ENCODE measurements around the gene CSF2RB.
"Not testable (repeated sequence)": the region's sequence is repeated elsewhere in the genome, so short reads cannot be mapped to it uniquely, and the experiment has no call there.

The CSF2RB gene

DNA sequence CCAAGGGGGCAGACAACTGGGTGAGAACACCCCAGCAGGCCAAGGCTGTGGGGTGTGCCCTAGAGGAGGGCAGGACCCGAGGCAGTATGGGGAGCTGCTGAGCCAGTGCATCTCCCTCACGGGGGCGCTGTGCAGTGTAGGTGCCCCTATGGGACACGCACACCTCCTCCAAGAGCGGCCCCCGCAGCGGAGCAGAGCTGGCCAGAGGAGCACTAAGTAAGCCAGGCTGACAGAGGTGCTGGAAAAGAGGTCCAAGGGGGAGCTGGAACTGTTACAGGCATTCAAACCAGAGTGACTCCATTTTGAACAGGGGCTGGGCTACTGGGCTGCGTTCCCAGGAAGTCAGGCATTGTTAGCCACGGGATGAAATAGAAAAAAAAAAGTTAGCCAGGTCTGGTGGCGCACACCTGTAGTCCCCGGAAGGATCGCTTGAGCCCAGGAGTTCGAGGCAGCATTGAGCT, 64.0 kb downstream of the CSF2RB start:
- DNase-seq, result peak; percentile 89

DNA sequence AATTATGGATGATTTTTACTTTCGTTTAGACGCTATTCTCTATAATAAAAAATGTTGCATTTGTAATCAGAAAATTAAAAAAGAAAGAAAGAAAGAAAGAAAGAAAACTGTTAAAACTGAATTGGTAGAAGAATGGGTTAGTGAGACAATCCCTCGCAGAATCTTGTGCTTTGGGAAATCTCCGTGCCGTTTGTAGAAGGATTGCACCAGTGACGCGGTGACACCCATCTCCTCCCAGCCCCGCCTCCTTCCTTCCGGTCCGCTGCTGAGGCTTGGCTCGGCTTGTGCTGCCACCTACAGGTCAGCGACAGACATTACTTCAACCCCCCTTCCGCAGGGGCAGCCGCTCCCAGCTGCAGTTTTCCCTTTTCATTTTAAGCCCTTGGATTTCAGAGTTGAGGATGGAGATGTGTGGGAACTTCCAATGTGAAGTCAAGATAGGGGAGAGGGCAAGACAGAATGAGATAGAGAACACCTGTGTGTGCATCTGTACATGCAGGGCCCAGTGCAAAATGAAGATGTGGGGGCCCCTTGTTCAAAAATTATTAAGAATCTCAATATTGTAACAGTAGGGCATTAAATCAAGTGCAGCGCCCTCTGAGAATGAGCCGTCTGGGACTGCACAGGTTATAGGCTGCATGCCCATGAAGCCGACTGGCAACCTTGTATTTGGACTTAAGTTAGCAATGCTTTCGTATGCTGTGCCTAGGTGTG, 64.7 kb downstream of the CSF2RB start:
- peak; percentile 95 for DNase-seq

- DNase-seq, result no peak
These were observed 65.8 kb downstream of the CSF2RB start for GRCh38 chr22:36979016-36979910.

DNA sequence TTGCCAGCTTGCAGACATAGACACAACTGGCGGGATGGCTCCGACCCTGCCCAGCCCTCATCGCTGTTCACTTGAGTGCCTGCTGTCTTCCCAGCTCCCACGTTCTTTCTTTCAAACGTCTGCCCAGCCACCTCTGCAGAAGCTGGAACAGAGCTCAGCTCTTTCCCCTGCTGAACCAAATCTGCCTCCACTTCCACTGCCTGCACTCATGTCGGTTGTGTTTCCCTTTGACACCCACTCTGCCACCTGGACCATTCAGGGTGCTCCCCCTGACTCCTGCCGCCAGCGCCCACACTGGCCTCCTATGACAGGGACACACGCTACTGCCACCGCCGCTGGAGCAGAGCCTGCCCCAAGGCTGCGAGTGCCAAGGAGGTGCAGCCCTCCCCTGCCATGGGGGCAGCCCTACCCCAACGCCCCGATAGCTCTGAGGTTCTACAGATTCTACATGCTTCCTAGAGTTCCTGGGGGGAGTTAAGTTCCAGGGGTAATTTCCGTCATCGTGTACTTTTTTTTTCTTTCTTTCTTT, 67.9 kb downstream of the CSF2RB start:
- no peak for DNase-seq

DNA sequence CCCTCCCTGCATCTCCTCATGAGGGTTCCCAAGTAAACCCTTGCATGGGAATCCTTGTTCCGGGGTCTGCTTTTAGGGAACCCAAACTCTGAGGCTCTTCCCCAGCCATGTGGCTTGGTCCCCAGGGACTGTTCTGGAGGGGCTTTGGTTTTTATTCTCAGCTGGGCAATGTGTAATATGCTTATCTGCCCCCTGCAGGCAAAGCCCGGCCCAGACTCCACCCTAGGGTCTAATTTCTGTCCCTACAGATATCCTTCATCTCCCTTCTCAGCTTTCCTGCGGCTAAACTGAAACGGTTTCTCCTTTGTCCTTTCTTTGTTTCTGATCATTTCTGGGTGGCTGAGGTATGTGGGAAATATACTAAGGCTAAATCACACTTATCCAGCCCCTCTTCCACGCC, 68.7 kb downstream of the CSF2RB start:
- no peak for DNase-seq

DNA sequence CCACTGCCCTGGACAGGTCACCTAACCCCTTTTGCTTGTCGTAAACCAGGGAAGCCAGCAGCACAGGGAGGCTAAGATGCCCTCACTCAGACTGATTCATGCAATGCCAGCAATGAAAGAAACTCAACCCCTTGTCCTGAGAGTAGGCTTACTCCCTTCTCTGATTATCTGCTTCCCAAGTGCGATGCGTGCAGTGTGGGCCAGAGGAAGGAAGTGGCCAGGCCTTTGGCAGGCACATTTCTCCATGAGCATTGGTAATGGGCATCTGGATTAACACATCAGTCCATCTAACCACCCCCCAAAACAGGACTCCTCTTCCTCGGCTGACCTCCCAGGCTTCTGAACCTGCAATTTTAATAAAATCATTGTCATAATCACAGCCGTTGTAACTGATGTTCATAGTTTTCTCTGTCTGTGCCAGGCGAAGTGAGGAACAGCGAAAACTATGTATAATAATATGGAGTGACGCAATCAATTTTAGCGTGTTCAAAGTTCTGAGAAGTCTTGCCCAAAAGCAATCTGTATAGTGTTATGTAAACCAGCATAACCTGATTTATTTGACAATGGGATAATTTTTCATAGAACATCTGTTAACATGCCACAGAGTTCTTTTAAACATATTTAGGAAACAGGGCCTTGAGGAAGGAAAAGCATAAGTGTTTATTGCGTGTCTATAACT, 71.9 kb downstream of the CSF2RB start:
- DNase-seq, result no peak

GRCh38 chr22:36986242-36986821, 72.9 kb downstream of the CSF2RB start:
- peak; percentile 73 for DNase-seq

- DNase-seq, result no peak
These were observed 74.8 kb downstream of the CSF2RB start for GRCh38 chr22:36988075-36988832.

DNA sequence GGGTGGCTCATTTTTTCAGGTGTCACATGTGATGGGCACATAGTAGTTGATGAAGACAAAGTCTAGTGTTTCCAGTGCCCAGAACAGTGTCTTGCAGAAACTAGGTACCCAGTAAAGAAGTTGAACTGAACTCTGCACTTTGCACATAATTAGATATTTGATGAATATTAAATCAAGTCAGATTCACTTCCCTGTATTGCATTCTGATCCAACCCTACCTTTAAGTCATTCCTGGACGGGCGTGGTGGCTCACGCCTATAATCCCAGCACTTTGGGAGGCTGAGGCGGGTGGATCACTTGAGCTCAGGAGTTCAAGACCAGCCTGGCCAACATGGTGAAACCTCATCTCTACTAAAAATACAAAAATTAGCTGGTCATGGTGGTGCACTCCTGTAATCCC, 75.6 kb downstream of the CSF2RB start:
- DNase-seq, result not testable (repeated sequence)

Data from stimulated activated CD4-positive, alpha-beta T cell treated with anti-CD3 and anti-CD28 coated beads, Interleukin-15, amount 100 ng/mL, for 24 hours (primary cell).